ENCODE results near the gene ASAP2. TPM values are rescaled to one million over a fixed set of nuclear protein-coding genes. Genes with fewer than 3 reads are reported as not detected.

The ASAP2 gene
- total and polyA plus RNA-seq, 4 experiments from 2014 or later, result not detected

DNA sequence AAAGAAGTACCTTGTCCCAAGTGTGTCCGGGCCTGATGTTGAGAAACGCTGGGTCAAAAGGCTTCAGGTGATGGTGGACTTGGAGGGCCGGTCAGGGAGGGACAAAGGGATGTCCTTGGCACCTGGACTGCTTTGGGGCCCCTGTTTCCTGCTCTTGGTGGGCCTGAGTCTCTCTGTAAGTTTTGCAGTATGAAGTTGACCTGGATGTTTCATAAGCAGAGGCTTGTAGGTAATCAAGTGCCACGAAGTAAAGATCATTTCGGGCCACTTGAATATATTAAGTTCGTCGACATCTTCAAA is 29.4 kb downstream of the ASAP2 start:
- ChIA-PET CTCF (ENCODE audit: partially characterized antibody) (no interaction called here), POLR2A (ENCODE audit: partially characterized antibody) (no interaction called here)
- Mint-ChIP-seq H3K36me3 (no peaks in the 10 kb centered on the region), H3K27ac (no peak overlapping the region), H3K4me3 (no peak overlapping the region), H3K27me3 (peaks cover 13 to 29% of the 10 kb centered on the region in 2 donors), H3K4me1 (peaks cover 0 to 3% (median 0%) of the 10 kb centered on the region in 4 donors), H3K9me3 (no peaks in the 10 kb centered on the region)
- DNase-seq, result no peak
- H3K4me3 ChIP-seq (ENCODE audit: low read length in 2 of 2), result no peak overlapping the region
- intact Hi-C loops (cut with micrococcal nuclease), result no loop called here
- no peaks in the 10 kb centered on the region for H3K27me3 ChIP-seq (ENCODE audit: insufficient read depth, low read length)
- no peak overlapping the region for H3K27ac ChIP-seq (ENCODE audit: low read depth, low read length)
- no peaks in the 10 kb centered on the region for H3K36me3 ChIP-seq (ENCODE audit: insufficient read depth, low read length)
- H3K9me3 ChIP-seq (ENCODE audit: control insufficient read depth in 1 of 2, low read length in 2 of 2), result no peaks in the 10 kb centered on the region
- H3K4me1 ChIP-seq (ENCODE audit: insufficient read depth, low read length), result no peaks in the 10 kb centered on the region

DNA sequence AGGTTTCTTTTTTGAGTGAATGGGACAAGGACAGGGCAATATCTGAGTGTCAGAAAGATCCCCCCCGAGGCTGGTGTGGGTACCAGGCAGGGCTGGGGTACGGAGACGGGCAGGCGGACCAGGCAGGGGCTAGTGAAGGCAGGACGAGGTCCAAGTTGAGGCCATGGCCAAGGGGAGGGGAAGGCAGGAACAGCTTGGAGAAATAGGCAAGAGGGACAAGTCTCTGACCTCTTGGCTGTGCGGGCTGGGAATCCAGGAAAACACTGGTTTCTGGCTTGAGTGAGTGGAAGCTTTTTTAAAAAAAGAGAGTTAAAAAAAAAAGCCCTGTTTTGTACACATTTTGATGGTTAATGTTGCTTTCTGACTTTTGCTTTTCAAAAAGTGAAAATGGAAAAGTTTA is 30.3 kb downstream of the ASAP2 start:
- Histone ChIP-seq H3K27me3 (ENCODE audit: insufficient read depth, low read length) (no peaks in the 10 kb centered on the region), H3K27ac (ENCODE audit: low read depth, low read length) (no peak overlapping the region), H3K4me3 (ENCODE audit: low read length in 2 of 2) (no peak overlapping the region), H3K4me1 (ENCODE audit: insufficient read depth, low read length) (no peaks in the 10 kb centered on the region), H3K36me3 (ENCODE audit: insufficient read depth, low read length) (no peaks in the 10 kb centered on the region), H3K9me3 (ENCODE audit: control insufficient read depth in 1 of 2, low read length in 2 of 2) (no peaks in the 10 kb centered on the region)
- H3K36me3 Mint-ChIP-seq, result no peaks in the 10 kb centered on the region
- H3K9me3 Mint-ChIP-seq, result no peaks in the 10 kb centered on the region
- intact Hi-C loops (cut with micrococcal nuclease), result no loop called here
- no peak for DNase-seq
- H3K27ac Mint-ChIP-seq, result no peak overlapping the region
- POLR2A ChIA-PET (ENCODE audit: partially characterized antibody), result no interaction called here
- CTCF ChIA-PET (ENCODE audit: partially characterized antibody), result no interaction called here
- H3K4me1 Mint-ChIP-seq, result peaks cover 0 to 3% (median 0%) of the 10 kb centered on the region in 4 donors
- peaks cover 15 to 23% of the 10 kb centered on the region in 2 donors for H3K27me3 Mint-ChIP-seq
- H3K4me3 Mint-ChIP-seq, result no peak overlapping the region

GRCh38 chr2:9237831-9238230 is 31.2 kb downstream of the ASAP2 start:
- Mint-ChIP-seq H3K4me1 (peaks cover 0 to 3% (median 0%) of the 10 kb centered on the region in 4 donors), H3K27me3 (peaks cover 8 to 14% of the 10 kb centered on the region in 2 donors), H3K9me3 (no peaks in the 10 kb centered on the region), H3K36me3 (no peaks in the 10 kb centered on the region), H3K4me3 (no peak overlapping the region), H3K27ac (no peak overlapping the region)
- DNase-seq, result no peak
- Histone ChIP-seq H3K4me1 (ENCODE audit: insufficient read depth, low read length) (no peaks in the 10 kb centered on the region), H3K27ac (ENCODE audit: low read depth, low read length) (no peak overlapping the region), H3K27me3 (ENCODE audit: insufficient read depth, low read length) (no peaks in the 10 kb centered on the region), H3K9me3 (ENCODE audit: control insufficient read depth in 1 of 2, low read length in 2 of 2) (no peaks in the 10 kb centered on the region), H3K36me3 (ENCODE audit: insufficient read depth, low read length) (no peaks in the 10 kb centered on the region), H3K4me3 (ENCODE audit: low read length in 2 of 2) (no peak overlapping the region)
- intact Hi-C loops (cut with micrococcal nuclease), result no loop called here
- CTCF ChIA-PET (ENCODE audit: partially characterized antibody), result no interaction called here
- POLR2A ChIA-PET (ENCODE audit: partially characterized antibody), result no interaction called here

GRCh38 chr2:9238591-9239326 is 32.1 kb downstream of the ASAP2 start:
- CTCF ChIA-PET (ENCODE audit: partially characterized antibody), result no interaction called here
- Mint-ChIP-seq H3K36me3 (no peaks in the 10 kb centered on the region), H3K27me3 (peaks cover 5 to 11% of the 10 kb centered on the region in 2 donors), H3K9me3 (no peaks in the 10 kb centered on the region), H3K27ac (no peak overlapping the region), H3K4me1 (peaks cover 0 to 3% (median 0%) of the 10 kb centered on the region in 4 donors), H3K4me3 (no peak overlapping the region)
- intact Hi-C loops (cut with micrococcal nuclease), result no loop called here
- no peak for DNase-seq
- no peaks in the 10 kb centered on the region for H3K27me3 ChIP-seq (ENCODE audit: insufficient read depth, low read length)
- POLR2A ChIA-PET (ENCODE audit: partially characterized antibody), result no interaction called here
- H3K4me3 ChIP-seq (ENCODE audit: low read length in 2 of 2), result no peak overlapping the region
- H3K9me3 ChIP-seq (ENCODE audit: control insufficient read depth in 1 of 2, low read length in 2 of 2), result no peaks in the 10 kb centered on the region
- H3K27ac ChIP-seq (ENCODE audit: low read depth, low read length), result no peak overlapping the region
- no peaks in the 10 kb centered on the region for H3K36me3 ChIP-seq (ENCODE audit: insufficient read depth, low read length)
- H3K4me1 ChIP-seq (ENCODE audit: insufficient read depth, low read length), result no peaks in the 10 kb centered on the region

DNA sequence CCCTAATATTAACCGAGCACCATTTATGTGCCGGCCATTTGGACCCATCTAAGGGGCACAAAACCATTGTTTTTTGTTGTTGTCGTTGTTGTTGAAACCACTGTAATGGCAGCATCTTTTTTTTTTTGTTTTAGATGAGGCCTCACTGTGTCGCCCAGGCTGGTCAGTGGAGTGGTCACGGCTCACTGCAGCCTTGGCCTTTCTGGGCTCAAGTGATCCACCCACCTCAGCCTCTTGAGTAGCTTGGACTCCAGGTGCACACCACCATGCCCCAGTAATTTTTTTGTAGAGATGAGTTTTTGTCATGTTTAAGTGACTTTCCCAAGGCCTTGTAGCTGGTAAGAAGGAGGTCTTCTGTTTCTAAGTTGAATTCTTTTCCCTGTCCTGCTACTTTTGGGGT is 33.0 kb downstream of the ASAP2 start:
- no peaks in the 10 kb centered on the region for H3K36me3 Mint-ChIP-seq
- no peaks in the 10 kb centered on the region for H3K36me3 ChIP-seq (ENCODE audit: insufficient read depth, low read length)
- peaks cover 5 to 7% of the 10 kb centered on the region in 2 donors for H3K27me3 Mint-ChIP-seq
- CTCF ChIA-PET (ENCODE audit: partially characterized antibody), result no interaction called here
- H3K4me1 ChIP-seq (ENCODE audit: insufficient read depth, low read length), result no peaks in the 10 kb centered on the region
- intact Hi-C loops (cut with micrococcal nuclease), result no loop called here
- POLR2A ChIA-PET (ENCODE audit: partially characterized antibody), result no interaction called here
- H3K27ac Mint-ChIP-seq, result no peak overlapping the region
- no peak overlapping the region for H3K4me3 Mint-ChIP-seq
- DNase-seq, result no peak
- H3K9me3 ChIP-seq (ENCODE audit: control insufficient read depth in 1 of 2, low read length in 2 of 2), result no peaks in the 10 kb centered on the region
- H3K27ac ChIP-seq (ENCODE audit: low read depth, low read length), result no peak overlapping the region
- H3K4me1 Mint-ChIP-seq, result peaks cover 0 to 3% (median 0%) of the 10 kb centered on the region in 4 donors
- H3K4me3 ChIP-seq (ENCODE audit: low read length in 2 of 2), result no peak overlapping the region
- no peaks in the 10 kb centered on the region for H3K9me3 Mint-ChIP-seq
- no peaks in the 10 kb centered on the region for H3K27me3 ChIP-seq (ENCODE audit: insufficient read depth, low read length)

GRCh38 chr2:9240745-9241144 is 34.1 kb downstream of the ASAP2 start:
- intact Hi-C loops (cut with micrococcal nuclease), result no loop called here
- Mint-ChIP-seq H3K4me3 (no peak overlapping the region), H3K4me1 (peaks cover 0 to 3% (median 0%) of the 10 kb centered on the region in 4 donors), H3K27me3 (peaks cover 5% of the 10 kb centered on the region in 2 donors), H3K27ac (no peak overlapping the region), H3K36me3 (no peaks in the 10 kb centered on the region), H3K9me3 (no peaks in the 10 kb centered on the region)
- Histone ChIP-seq H3K36me3 (ENCODE audit: insufficient read depth, low read length) (no peaks in the 10 kb centered on the region), H3K4me1 (ENCODE audit: insufficient read depth, low read length) (no peaks in the 10 kb centered on the region), H3K4me3 (ENCODE audit: low read length in 2 of 2) (no peak overlapping the region), H3K27ac (ENCODE audit: low read depth, low read length) (no peak overlapping the region), H3K27me3 (ENCODE audit: insufficient read depth, low read length) (no peaks in the 10 kb centered on the region), H3K9me3 (ENCODE audit: control insufficient read depth in 1 of 2, low read length in 2 of 2) (no peaks in the 10 kb centered on the region)
- POLR2A ChIA-PET (ENCODE audit: partially characterized antibody), result no interaction called here
- no peak for DNase-seq
- CTCF ChIA-PET (ENCODE audit: partially characterized antibody), result no interaction called here

DNA sequence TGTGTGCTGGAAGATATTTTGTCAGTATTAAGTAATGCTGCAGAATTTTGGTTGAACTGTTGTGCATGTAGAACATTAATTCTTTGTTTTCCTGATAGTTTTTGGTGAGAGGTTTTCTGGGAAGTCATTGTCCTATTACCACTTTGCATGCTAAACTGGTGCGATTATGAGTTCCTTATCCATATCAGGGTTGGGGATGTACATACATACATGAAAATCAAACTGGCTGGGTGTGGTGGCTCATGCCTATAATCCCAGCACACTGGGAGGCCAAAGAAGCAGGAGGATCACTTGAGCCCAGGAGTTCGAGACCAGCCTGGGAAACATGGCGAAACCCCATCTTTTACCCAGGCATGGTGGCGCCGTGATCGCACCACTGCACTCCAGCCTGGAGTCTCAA is 34.6 kb downstream of the ASAP2 start:
- Mint-ChIP-seq H3K36me3 (no peaks in the 10 kb centered on the region), H3K4me1 (peaks cover 0 to 3% (median 0%) of the 10 kb centered on the region in 4 donors), H3K27ac (no peak overlapping the region), H3K27me3 (peaks cover 5% of the 10 kb centered on the region in 2 donors), H3K4me3 (no peak overlapping the region), H3K9me3 (no peaks in the 10 kb centered on the region)
- Histone ChIP-seq H3K27me3 (ENCODE audit: insufficient read depth, low read length) (no peaks in the 10 kb centered on the region), H3K36me3 (ENCODE audit: insufficient read depth, low read length) (no peaks in the 10 kb centered on the region), H3K9me3 (ENCODE audit: control insufficient read depth in 1 of 2, low read length in 2 of 2) (no peaks in the 10 kb centered on the region), H3K4me3 (ENCODE audit: low read length in 2 of 2) (no peak overlapping the region), H3K4me1 (ENCODE audit: insufficient read depth, low read length) (no peaks in the 10 kb centered on the region), H3K27ac (ENCODE audit: low read depth, low read length) (no peak overlapping the region)
- ChIA-PET POLR2A (ENCODE audit: partially characterized antibody) (interaction anchor here (0.5 kb wide), 1 partner anchor 957 kb away, joined by 3 read pairs; no protein-coding TSS in a partner anchor), CTCF (ENCODE audit: partially characterized antibody) (no interaction called here)
- intact Hi-C loops (cut with micrococcal nuclease), result no loop called here
- DNase-seq, result no peak

- CTCF ChIA-PET (ENCODE audit: partially characterized antibody), result no interaction called here
- intact Hi-C loops (cut with micrococcal nuclease), result no loop called here
- peaks cover 7 to 13% of the 10 kb centered on the region in 2 donors for H3K27me3 Mint-ChIP-seq
Observed at GRCh38 chr2:9243357-9243756, 36.7 kb downstream of the ASAP2 start.

More at GRCh38 chr2:9243357-9243756, 36.7 kb downstream of the ASAP2 start:
- Mint-ChIP-seq H3K4me1 (no peaks in the 10 kb centered on the region), H3K27ac (no peak overlapping the region), H3K36me3 (no peaks in the 10 kb centered on the region), H3K4me3 (no peak overlapping the region), H3K9me3 (no peaks in the 10 kb centered on the region)
- no peak for DNase-seq
- Histone ChIP-seq H3K9me3 (ENCODE audit: control insufficient read depth in 1 of 2, low read length in 2 of 2) (no peaks in the 10 kb centered on the region), H3K36me3 (ENCODE audit: insufficient read depth, low read length) (no peaks in the 10 kb centered on the region), H3K27ac (ENCODE audit: low read depth, low read length) (no peak overlapping the region), H3K27me3 (ENCODE audit: insufficient read depth, low read length) (no peaks in the 10 kb centered on the region), H3K4me1 (ENCODE audit: insufficient read depth, low read length) (no peaks in the 10 kb centered on the region), H3K4me3 (ENCODE audit: low read length in 2 of 2) (no peak overlapping the region)
- POLR2A ChIA-PET (ENCODE audit: partially characterized antibody), result no interaction called here

Data from CD4-positive, alpha-beta memory T cell (primary cell).